Fibroblast of lung (primary cell): Measurements from ENCODE around the gene LMAN2.

Source experiments
- CTCF ChIP-seq, 2 donors: IDR thresholded peaks in 1 of 2; conservative IDR thresholded peaks in 1 of 2; 1 replicate in 1 of 2; 2 replicates in 1 of 2; pipeline ENCODE4 v1.5.1; 2011 to 2012; ENCODE audit warnings: low read length in 2 of 2, control low read depth in 1 of 2, inconsistent platforms in 1 of 2, low read depth in 1 of 2, mild to moderate bottlenecking in 1 of 2
- EZH2 ChIP-seq: IDR thresholded peaks from 2 replicates; pipeline ENCODE4 v1.5.1; 2012; ENCODE audit warnings: low read length, control low read depth, mild to moderate bottlenecking; ENCODE audit errors: missing control alignments

- no peak for TF ChIP-seq CTCF (conservative IDR thresholded peaks at IDR 0.05 in 1 of 2, IDR thresholded peaks at IDR 0.05 in 1 of 2; ENCODE audit: low read depth in 1 of 2, low read length in 2 of 2)
- no peak for TF ChIP-seq EZH2
Measured at GRCh38 chr5:177392765-177393164, 41.3 kb upstream of the LMAN2 start.
